Measurements from ENCODE around the gene RHOU. TPM values are rescaled to one million over a fixed set of nuclear protein-coding genes. Genes with fewer than 3 reads are reported as not detected.

Gene RHOU
- total RNA-seq, result 0.97 and 10.2 TPM in 2 replicates

DNA sequence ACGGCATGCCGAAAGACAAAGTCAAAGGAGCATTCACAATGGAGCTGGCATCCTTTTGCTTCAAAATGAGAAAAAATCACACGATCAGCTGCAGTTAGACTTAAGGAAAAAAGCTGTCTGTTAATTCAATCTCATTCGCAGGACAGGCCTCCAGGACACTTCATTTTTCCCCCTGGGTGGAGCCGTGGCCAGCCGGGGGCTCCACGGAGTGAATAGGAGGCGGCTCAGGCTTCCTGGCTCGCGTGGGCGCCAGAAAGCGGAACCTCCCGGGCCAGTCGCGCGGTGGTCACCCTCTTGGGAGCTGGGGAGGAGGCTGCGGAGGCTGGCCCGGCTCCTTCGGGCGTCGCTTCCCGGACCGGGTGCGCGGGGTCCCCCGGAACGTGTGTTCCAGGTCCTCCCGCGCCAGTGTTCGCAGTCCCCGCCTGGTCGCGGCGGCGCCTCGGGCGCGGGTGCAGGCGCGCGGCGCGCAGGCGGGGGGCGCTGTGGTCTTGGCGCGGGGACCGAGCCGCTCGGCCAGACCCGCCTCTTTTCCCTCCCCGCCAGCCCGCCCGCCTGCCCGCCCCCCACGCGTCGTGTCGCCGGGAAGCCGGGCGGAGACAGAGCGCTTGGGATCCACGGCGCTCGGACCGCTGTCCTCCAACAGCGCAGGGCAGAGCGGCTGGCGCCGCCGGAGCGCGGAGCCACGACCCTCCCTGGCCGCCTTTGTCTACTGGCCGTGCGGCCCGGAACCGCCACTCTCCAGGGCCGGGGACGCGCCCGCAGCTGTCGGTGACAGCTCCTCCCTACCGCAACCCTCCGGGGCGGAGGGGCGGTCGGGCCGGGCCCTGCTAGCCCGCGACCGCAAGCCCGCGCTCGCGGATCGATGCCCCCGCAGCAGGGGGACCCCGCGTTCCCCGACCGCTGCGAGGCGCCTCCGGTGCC is at the start of gene RHOU:
RHOU (plus strand) TSS at position 599 of the 921 bp plus-strand sequence; CDS start at position 863, 264 bp downstream.

Other genes with a start within 250 kb of the RHOU start
- 54.6 and 60.7 TPM in 2 replicates for gene RNF187, start 248.1 kb upstream of the RHOU start, total RNA-seq

All from bladder microvascular endothelial cell (primary cell).